ENCODE results near the gene RSKR.

- no peak for TF ChIP-seq CTCF (conservative IDR thresholded peaks at IDR 0.05; ENCODE audit: low read depth, low read length)
- TF ChIP-seq POLR2A (IDR thresholded peaks at IDR 0.05; ENCODE audit: low read depth, low read length) = no peak
- TF ChIP-seq RFX5 (IDR thresholded peaks at IDR 0.05; ENCODE audit: low read depth, low read length) = no peak
- TF ChIP-seq BHLHE40 (IDR thresholded peaks at IDR 0.05; ENCODE audit: low read depth, low read length) = no peak
- TF ChIP-seq, protein P1, sequence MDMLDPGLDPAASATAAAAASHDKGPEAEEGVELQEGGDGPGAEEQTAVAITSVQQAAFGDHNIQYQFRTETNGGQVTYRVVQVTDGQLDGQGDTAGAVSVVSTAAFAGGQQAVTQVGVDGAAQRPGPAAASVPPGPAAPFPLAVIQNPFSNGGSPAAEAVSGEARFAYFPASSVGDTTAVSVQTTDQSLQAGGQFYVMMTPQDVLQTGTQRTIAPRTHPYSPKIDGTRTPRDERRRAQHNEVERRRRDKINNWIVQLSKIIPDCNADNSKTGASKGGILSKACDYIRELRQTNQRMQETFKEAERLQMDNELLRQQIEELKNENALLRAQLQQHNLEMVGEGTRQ (IDR thresholded peaks at IDR 0.05; ENCODE audit: low read depth, low read length) = no peak
- TF ChIP-seq CEBPB (IDR thresholded peaks at IDR 0.05; ENCODE audit: low read depth, low read length) = no peak
- no peak for TF ChIP-seq MAZ (IDR thresholded peaks at IDR 0.05; ENCODE audit: borderline replicate concordance, low read depth, low read length)
Measured at GRCh38 chr17:28612531-28612930, 1.5 kb downstream of the RSKR start.
